GM12864 (cell line): Measurements from ENCODE around the gene CPT2.

ENCODE experiments used
- DNase-seq: peaks from one replicate; pipeline ENCODE4 v3.0.0-alpha.2; 2011; ENCODE audit warnings: low read depth
- H3K4me3 ChIP-seq: 2 replicates; pipeline ENCODE4 v1.5.1; 2011; ENCODE audit warnings: mild to moderate bottlenecking, low read depth, low read length, control low read depth
- TF ChIP-seq, protein P1 (sequence below): IDR thresholded peaks from 2 replicates; pipeline ENCODE4 v1.5.1; 2011; ENCODE audit warnings: low read depth, mild to moderate bottlenecking, moderate library complexity, low read length, control low read depth, inconsistent platforms; ENCODE audit errors: missing control alignments

The CPT2 gene

DNA sequence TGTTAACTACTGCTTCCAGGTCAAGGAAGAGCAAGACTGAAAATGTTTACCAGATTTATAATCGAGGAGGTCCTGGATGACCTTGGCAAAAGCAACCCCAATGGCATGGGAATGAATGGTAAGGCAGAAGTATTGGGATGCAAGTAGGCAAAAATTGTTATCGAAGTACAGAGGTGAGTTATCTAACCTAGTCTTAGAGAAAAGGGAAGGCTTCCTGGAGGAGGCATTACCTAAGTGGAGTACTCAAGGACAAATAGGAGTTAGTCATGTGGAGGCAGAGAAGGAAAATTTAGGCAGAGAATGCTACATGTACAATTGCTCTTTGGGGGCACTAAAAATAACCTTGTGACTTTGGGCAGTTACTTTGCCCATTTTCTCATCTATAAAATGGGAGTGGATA, 45.2 kb downstream of the CPT2 start:
- TF ChIP-seq, protein P1, sequence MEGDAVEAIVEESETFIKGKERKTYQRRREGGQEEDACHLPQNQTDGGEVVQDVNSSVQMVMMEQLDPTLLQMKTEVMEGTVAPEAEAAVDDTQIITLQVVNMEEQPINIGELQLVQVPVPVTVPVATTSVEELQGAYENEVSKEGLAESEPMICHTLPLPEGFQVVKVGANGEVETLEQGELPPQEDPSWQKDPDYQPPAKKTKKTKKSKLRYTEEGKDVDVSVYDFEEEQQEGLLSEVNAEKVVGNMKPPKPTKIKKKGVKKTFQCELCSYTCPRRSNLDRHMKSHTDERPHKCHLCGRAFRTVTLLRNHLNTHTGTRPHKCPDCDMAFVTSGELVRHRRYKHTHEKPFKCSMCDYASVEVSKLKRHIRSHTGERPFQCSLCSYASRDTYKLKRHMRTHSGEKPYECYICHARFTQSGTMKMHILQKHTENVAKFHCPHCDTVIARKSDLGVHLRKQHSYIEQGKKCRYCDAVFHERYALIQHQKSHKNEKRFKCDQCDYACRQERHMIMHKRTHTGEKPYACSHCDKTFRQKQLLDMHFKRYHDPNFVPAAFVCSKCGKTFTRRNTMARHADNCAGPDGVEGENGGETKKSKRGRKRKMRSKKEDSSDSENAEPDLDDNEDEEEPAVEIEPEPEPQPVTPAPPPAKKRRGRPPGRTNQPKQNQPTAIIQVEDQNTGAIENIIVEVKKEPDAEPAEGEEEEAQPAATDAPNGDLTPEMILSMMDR, result no peak
- DNase-seq, result no peak
- H3K4me3 ChIP-seq, result no peak overlapping the region

DNA sequence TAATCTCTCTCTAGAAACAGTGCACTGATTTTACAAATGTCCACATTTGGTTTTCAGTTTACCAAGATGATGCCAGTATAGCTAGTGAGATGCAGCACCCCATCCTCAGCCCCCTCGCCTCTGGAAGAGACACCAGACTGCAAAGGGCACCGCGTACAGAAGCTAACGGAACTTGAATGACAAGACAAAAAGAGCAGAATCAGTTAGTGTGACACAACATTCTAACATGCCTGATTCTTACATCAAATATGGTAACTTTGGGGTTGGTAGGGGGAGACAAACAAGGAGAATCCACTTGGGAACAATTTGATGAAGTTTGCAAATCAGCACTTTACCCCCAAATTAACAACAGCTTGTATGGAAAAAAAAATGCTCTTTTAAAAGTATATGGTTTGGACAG, 45.8 kb downstream of the CPT2 start:
- TF ChIP-seq, protein P1, result no peak
- no peak for DNase-seq
- H3K4me3 ChIP-seq, result no peak overlapping the region

DNA sequence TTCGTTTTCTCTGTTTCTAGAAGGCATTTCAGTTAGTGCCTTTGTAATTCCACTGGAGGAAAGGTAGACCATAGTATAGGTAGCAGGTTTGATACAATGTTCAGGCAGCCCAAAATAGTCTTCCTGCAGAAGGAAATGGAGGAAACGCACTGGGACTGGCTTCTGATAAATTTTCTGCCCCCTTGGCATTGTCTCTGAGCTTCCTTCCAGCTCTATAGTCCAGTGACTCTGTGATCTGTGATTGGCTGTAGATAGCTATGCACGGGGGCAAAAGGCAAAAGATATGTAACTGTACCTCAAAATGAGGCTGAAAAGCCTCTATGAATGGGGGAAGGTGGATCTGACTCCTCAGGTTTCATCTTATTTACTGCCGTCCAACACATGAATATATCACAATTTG, 47.5 kb downstream of the CPT2 start:
- TF ChIP-seq, protein P1, result no peak
- no peak overlapping the region for H3K4me3 ChIP-seq
- DNase-seq, result no peak

DNA sequence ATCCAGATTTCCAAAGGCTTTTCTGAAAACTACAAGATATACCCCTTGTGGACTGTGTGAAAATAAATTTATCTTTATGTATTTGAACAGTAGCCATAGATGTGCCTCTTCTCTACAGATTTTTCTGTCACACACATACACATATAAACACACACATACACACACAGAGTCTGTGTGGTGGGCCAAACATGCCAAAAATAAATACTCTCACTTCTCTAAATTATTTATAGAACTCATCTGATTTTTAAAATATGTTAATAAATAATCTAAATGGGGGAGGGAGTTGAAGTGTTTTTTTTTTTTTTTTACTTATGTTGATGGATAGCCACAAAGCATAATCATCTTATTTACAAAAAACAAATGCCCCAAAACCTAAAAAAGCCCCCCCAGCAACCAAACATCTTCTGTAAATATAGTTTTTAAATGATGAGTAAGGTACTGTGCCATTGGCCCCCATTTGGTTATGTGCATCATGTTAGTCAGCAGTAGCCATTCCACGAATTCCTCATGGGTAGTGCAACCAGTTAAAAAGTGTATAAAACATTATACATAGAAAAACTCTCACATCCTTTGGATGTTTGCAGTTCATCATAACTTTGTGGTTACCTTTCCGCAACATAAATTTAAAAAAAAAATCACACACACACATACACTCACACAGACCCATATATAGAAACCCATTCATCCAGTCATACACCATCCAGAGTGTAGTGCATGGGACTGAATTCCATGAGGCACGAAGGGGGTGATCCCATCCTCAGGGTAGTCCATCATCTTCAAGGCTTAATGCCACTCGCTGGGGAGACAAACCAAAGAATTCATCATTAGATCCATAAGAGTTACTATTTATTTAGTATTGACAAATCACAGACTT, 49.9 kb downstream of the CPT2 start:
- no peak overlapping the region for H3K4me3 ChIP-seq
- TF ChIP-seq, protein P1, result no peak
- DNase-seq, result no peak

DNA sequence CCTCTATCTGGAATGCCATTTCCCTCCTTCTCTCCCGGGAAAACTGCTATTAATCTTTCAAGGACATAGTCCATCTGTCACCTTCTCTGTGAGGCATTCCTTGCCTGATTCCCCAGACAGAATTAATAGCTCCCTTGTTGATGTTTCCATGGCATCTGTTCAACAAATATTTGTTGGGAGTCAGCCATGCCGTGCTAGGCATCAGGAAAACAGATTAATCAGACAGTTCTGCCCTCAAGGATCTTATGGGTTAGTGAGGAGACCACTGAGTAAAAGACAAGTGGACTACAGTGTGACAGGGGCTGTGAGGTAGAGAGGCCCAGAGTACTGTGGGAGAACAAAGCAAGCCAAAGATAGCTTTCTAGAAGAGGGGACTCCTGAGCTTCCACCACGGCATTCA, 53.1 kb downstream of the CPT2 start:
- no peak for DNase-seq
- TF ChIP-seq, protein P1, result no peak

DNA sequence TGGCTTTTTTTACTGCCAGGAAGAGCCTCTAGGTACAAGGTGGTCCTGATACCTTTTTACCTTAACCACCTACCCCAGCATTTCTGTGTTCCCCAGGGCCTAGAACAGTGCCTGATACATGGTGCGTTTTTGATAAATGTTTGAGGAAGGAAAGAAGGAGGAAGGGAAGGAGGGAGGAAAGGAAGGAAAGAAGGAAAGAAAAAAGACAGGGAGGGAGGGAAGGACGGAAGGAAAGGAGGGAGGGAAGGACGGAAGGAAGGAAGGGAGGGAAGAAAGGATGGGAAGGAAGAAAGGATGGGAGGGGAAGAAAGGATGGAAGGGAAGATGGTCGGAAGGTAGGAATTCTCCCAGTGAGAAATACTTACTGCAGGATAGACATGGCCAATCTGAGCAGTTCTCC, 53.7 kb downstream of the CPT2 start:
- TF ChIP-seq, protein P1, result no peak
- DNase-seq, result no peak
- H3K4me3 ChIP-seq, result no peak overlapping the region

More for the DNA sequence above, 53.1 kb downstream of the CPT2 start:
- no peak overlapping the region for H3K4me3 ChIP-seq
